Cerebellar cortex (tissue), 1 donor: ENCODE measurements around the gene ZDHHC8.

Source experiments
- DNase-seq: peaks from one replicate; pipeline ENCODE4 v3.0.0-alpha.2; 2015; ENCODE audit warnings: low spot score

Gene ZDHHC8

GRCh38 chr22:20180640-20181039, 49.0 kb downstream of the ZDHHC8 start:
- no peak for DNase-seq

- DNase-seq, result no peak
These were observed 49.7 kb downstream of the ZDHHC8 start for GRCh38 chr22:20181194-20181883.

DNA sequence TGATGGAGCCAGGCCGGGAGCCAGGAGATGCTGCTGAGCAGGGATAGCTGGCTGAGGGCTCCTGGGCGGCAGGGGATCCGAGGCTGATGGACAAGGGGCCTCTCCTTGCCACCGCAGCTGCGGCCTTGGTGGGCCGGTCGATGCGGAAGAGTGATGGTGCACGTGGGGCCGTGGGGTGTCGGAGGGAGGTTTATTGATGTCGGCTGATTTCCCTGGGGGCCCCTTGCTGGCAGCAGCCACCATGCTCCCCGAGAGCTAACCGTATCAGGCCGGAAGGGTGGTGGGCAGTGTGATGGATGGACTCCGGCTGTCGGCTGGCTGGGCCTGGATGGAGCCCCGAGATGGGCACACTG, 50.3 kb downstream of the ZDHHC8 start:
- DNase-seq, result no peak

DNA sequence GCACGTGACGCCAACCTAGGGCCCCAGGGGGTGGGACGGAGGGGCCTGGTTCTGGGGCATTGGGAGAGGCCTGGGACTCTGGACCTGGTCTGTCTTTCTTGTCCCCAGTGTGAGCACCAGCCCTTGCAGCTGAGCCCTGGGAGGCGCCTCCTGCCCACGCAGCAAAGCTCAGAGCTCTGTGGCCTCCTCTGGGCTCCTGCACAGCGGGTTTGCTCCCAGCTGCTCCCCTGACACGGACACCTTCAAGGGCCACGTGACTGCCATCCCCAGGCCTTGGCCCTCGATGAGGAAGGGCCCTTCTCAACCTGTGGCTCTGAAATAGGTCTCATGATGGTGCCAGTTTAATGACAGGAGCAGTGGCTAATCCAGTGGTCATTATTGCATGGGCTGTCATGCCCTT, 50.8 kb downstream of the ZDHHC8 start:
- DNase-seq, result no peak

GRCh38 chr22:20183101-20183500, 51.5 kb downstream of the ZDHHC8 start:
- no peak for DNase-seq

DNA sequence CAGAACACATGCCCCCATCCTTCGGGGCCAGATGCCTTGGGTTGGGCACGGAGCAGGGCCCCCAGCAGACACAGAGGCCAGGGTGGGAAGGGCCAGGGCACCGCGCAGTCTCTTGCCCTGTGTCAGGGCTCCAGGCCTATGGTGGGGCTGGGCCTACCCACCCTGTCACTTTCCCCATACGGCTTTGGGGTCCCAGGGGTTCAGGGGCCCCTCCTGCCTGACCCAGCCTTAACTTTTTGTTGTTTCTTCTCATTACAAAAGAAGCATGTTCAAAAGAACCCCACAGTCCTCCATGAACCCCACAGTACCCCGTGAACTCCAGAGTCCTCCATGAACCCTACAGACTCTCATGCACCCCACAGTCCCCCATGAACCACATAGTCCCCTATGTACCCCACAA, 52.2 kb downstream of the ZDHHC8 start:
- no peak for DNase-seq

DNA sequence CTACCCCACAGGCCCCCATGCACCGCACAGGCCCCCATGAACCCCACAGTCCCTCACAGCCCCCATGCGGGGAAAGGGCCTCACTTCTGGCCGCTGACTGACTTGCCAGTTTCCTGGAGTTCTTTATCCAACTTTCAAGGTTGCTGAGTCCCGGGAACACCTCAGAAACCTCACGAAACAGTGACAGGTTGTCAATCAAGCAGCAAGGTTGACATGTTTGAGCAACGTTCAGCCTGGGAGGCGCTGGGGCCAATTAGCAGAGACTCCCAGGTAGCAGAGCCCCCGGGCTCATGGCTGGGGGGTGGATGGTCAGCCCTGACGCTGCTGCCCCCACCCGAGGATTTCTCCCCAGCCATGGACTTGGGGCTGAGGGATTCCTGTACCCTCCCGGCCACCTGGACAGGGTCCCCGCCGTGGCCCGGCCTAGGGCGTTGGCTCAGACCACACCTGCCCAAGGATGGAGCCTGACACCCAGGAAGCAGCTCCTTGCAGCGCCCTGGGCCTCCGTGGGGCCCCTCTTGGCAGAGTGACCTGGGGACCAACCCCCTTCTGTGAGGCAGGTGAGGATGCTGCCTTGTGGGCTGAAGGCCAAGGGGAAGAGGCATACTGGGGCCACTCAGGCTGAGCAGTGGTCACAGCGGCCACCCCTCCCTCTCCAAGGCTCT, 53.0 kb downstream of the ZDHHC8 start:
- DNase-seq, result no peak

- no peak for DNase-seq
These were observed 54.1 kb downstream of the ZDHHC8 start for GRCh38 chr22:20185750-20186149.

DNA sequence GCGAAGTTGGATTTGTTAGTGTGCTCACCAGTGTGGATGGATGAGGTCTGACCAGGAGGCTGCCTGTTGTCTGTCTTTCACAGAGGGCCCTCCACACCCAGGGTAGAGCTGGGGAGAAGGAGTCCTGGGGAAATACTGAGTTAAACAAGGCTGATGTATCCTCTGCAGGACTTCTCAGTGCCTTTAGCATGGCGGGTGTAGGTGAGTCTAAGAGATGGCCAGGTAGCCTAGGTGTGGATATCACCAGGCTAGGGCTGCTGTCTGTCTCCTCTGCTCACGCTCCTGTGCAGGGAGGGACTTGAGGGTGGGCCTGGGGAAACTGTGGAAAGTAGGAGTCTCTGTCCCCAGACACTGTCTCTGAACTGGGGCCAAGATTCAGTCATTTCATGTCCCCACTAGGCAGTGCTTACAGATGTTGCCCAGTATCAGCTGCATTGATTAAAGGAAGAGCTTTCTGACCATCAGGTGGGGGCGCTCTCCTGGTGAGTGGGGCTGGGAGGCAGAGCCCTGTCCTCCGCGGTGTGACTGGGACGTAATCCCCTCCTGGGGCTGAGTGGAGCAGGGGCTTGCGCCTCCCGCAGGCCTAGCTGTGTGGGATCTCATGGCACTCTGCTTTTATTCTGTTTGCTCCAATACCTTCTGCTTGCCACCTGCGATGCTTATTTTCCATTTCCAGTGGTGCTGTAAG, 54.7 kb downstream of the ZDHHC8 start:
- DNase-seq, result no peak

- DNase-seq, result no peak
These were observed 55.4 kb downstream of the ZDHHC8 start for GRCh38 chr22:20186871-20187546.

GRCh38 chr22:20187777-20188566, 56.4 kb downstream of the ZDHHC8 start:
- DNase-seq, result no peak

DNA sequence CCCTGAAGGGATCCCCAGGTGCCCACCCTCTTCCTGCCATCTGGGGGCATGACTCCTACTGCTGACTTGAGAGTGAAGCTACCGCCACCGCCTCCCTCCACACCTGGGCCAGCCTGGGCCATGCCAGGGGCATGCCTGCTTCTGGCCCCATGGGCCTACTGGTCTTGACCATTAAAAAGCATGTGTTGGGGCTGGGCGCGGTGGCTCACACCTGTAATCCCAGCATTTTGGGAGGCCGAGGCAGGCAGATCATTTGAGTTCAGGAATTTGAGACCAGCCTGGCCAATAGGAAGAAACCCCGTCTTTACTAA, 56.9 kb downstream of the ZDHHC8 start:
- DNase-seq, result no peak

DNA sequence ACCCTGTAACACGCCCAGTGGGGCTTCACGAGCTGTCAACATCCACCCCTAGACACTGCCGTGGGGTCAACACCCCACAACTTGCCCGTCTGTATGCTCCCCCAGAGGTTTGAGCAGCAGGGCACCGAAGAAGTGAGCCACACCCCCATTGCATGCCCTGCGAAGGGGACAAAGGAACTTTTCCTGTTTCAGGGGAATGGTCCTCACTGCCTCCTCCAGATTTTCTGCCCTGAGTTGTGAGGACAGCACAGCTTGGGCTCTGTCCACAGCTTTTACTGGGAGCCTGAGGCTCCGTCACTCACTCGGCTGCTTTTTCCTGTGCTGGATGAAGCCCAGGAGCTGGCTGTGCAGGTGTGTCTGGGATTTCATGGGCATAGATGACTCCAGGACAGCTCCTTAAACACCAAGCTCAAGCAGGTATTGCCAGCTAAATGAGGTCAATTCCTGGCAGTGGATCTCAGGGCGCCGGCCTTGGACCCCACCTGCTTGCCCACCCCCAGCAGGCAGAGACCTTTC, 59.5 kb downstream of the ZDHHC8 start:
- peak; percentile 78 for DNase-seq

DNA sequence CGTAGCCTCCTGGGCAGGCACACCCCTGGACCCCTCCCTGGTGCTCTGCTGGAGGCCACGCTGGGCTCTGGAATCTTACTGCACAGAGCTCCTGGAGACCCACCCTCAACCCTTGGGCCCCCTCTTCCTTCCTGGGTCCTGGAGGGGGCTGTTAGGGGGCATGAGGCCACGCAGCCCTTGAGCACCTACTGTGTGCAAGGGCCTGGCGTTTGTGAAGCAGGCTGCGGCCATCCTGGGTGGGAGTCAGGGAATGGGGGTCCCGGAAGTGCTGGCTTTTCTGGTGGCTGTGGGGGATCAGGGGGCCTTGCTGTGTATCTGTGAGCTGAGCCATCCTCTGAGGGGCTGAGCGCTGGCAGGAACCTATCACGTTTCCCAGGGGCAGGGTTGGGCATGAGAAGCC, 60.2 kb downstream of the ZDHHC8 start:
- DNase-seq, result no peak

DNA sequence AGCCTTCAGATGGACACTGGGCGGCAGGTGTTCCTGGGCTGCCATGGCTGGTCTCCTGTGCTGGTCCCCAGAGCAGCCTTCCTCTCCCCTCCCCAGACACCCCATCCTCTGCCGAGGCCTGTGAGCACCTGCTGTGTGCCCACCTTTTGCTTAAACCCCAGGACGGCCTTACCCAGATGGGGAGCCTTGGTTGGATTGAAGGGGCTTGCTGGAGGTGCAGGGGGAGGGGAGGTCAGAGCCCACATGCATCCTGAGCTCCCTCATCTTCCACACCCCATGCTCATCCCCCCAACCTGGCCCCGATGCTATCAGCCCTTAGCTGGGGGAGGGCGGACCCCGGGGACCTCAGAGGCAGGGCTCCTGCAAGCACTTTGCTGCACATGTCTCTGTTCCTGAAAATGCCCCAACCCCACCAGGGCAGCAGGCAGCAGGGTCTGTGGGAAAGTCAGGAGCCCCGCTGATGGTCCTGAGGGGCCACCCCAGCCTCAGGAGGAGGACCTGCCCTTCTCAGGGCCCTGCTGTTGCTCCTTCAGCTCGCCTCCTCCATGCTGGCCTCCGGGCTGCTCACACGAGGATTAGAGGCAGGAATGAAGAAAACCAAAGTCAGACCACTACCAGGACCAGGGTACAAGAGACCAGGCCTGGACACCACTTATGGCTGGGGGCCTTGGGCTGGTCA, 60.8 kb downstream of the ZDHHC8 start:
- DNase-seq, result no peak

DNA sequence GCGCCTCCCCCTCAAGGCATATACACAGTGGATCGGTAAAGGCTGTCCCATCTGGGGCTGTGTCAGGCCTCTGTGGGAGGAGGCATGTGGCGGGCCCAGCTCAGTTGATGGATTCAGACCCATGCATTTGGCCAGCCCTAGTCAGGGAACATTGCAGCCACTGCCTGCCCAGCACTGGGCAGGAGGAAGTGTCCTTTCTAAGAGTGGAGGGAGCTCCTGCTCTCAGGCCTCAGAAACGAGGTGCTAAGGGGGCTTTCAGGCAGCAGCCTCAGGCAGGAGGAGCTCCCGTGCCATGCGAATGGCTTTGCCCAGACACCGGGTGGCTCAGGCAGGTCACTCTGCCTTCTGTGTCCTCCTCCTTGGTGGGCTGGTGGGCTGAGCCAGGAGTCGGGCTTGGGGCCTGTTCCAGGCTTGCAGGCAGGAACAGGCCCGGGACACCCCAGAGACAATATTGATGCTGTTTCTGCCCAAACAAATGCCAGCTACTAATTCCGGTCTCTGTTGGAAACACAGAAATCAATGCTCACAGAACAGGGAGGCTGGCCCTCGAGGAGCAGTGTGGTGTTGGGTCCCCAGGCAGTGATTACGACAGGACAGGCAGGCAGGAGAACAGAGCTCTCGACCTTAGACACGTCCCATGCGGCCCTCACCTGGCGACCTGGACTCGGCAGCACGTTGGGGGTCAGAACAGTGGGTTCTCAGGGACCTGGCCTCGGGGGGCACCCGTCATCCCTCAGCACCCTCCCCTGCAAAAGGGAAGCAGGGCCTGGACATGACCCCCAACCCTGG, 61.6 kb downstream of the ZDHHC8 start:
- DNase-seq, result no peak

DNA sequence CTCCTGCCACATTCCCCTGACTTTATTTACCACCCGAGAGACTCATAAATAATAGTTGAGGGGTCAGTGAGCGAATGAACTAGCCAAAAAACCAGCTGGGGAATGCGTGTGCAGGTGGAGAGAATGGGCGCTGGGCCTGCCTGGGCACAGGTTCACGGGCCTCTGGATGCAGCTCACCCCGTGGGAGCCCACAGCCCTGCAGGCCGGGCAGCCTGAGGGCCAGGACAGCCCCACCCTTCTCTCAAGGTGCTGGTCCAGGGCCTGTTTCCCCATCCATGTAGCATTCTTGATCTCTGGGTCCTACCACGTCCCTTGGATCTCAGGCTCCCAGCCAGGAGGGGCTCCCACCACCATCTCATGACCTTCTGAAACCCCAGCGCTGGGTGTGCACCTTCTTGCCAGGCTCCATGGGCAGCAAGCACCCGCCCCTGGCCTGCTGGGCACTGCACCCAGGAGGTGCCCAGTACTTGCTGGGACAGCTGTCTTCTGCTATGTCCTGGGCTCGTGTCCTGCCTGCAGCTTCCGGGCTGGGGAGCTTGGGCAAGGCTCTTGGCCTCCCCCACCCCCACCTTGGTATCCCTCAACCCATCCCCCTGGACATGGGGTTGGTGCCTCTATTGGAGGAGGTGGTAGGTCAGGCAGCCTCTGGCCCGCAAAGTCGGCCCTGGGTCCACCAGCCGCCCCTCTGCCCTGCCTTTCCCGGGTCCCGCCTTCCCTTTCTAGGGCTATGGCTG, 62.3 kb downstream of the ZDHHC8 start:
- DNase-seq, result no peak

DNA sequence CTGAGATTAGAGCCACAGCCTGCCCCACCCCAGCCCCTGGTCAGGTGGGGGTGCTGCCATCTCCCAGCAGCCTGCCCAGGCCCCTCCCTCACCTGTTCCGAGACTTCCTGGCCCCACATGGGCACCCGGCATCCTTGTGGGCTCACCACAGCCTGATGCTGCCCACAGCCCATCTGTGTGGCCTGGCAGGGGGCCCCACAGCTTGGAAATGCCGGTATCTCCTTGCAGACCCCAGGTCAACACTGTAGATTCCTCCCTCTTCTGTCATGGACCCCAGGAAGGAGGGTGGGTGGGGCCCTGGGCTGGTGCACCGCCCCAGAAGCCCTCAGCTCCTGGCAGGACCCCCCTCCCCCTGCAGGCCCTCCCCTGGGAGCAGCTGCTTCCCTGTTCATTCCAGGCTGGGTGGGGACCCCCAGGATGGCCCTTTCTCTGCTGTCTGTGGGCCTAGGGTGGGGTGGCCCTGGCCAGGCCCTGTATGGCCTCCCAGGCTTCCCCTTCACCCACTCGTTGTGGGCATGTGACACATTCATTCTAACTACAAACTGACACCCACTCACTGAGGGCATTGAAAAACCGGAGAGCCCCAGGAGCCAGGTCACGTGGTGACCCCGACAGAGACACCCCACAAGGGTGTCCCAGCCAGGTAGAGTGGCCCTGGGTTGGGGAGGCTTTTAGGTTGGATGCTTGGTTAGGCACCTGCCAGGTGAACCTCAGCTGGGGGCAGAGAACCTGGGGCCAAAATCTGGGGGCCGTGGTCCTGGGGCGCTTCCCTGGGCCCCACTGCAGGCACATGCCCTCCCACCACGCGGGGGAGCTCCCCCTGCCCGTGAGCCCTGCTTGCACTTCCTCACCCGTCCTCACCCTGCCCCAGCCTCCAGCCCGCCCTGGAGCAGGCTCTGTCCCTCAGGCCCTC, 63.3 kb downstream of the ZDHHC8 start:
- DNase-seq, result no peak
